Suprapubic skin (tissue), 4 donors: ENCODE results near the gene PDGFRB.

ENCODE experiments used
- EP300 ChIP-seq: sonication (generic); formaldehyde crosslinking; IDR thresholded peaks from one replicate; pipeline ENCODE4 v1.6.1; 2017; ENCODE audit warnings: antibody characterized with exemption
- POLR2A ChIP-seq, 2 donors: fragments of 450-650 bp; IDR thresholded peaks; one replicate each; pipeline ENCODE4 v1.6.1; 2017; ENCODE audit warnings: antibody characterized with exemption in 2 of 2, mild to moderate bottlenecking in 2 of 2, moderate library complexity in 2 of 2
- POLR2AphosphoS5 ChIP-seq, 3 donors: sonication (generic); formaldehyde crosslinking; IDR thresholded peaks; one replicate each; pipeline ENCODE4 v1.6.1; 2017; ENCODE audit warnings: antibody characterized with exemption in 3 of 3
- TF ChIP-seq, protein P1 (sequence below), 2 donors: fragments of 200-600 bp in 1 of 2; fragments of 450-650 bp in 1 of 2; sonication (generic) in 1 of 2; IDR thresholded peaks; one replicate each; pipeline ENCODE4 v1.5.1; 2016 to 2019; ENCODE audit warnings: antibody characterized with exemption in 2 of 2, mild to moderate bottlenecking in 1 of 2, moderate library complexity in 1 of 2

DNA sequence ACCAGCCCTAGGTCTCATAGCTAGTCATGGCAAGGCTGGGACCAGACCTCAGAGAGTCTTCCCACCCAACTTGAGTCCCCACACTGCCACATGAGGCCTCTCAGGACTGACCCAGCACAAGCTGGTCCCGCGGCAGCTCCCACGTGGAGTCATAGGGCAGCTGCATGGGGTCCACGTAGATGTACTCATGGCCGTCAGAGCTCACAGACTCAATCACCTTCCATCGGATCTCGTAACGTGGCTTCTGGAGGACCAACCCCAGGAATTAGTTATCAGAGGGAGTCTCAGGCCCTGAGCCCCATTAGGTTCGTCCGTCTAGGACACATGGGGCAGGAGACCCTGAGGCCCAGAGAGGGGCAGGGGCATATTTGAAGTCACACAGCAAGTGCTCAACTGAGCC lies 30.3 kb downstream of the PDGFRB start:
- TF ChIP-seq EP300 (no peak), POLR2A (IDR thresholded peaks at IDR 0.05) (no peak), POLR2AphosphoS5 (IDR thresholded peaks at IDR 0.05) (no peak)
- TF ChIP-seq, protein P1, sequence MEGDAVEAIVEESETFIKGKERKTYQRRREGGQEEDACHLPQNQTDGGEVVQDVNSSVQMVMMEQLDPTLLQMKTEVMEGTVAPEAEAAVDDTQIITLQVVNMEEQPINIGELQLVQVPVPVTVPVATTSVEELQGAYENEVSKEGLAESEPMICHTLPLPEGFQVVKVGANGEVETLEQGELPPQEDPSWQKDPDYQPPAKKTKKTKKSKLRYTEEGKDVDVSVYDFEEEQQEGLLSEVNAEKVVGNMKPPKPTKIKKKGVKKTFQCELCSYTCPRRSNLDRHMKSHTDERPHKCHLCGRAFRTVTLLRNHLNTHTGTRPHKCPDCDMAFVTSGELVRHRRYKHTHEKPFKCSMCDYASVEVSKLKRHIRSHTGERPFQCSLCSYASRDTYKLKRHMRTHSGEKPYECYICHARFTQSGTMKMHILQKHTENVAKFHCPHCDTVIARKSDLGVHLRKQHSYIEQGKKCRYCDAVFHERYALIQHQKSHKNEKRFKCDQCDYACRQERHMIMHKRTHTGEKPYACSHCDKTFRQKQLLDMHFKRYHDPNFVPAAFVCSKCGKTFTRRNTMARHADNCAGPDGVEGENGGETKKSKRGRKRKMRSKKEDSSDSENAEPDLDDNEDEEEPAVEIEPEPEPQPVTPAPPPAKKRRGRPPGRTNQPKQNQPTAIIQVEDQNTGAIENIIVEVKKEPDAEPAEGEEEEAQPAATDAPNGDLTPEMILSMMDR (IDR thresholded peaks at IDR 0.05) = no peak
